Measurements from ENCODE around the gene TOP2A. TPM values are rescaled to one million over a fixed set of nuclear protein-coding genes. Genes with fewer than 3 reads are reported as not detected.

TOP2A gene
- total and polyA plus RNA-seq, 3 donors from 2014 or later, result 65.0 to 94.9 (median 75.3) TPM

GRCh38 chr17:40348136-40348504 is 69.6 kb downstream of the TOP2A start:
- H3K36me3 ChIP-seq (ENCODE audit: low read depth, missing control alignments), result no peaks in the 10 kb centered on the region
- H3K27me3 ChIP-seq, result no peaks in the 10 kb centered on the region
- no peak overlapping the region for H3K4me3 ChIP-seq
- intact Hi-C loops (cut with DNase I; ENCODE audit: low total_unique reads), result no loop called here
- WGBS, 2 donors, result 39 to 49% methylated on average over 5 of the region's 5 CpGs
- H3K27ac ChIP-seq, result peak overlapping the region in 1 of 2 donors; percentile 97
- no peak for TF ChIP-seq CTCF (IDR thresholded peaks at IDR 0.05)
- no peak for TF ChIP-seq POLR2A (IDR thresholded peaks at IDR 0.05)
- no peaks in the 10 kb centered on the region for H3K9me3 ChIP-seq
- peaks cover 83% of the 10 kb centered on the region for H3K4me1 ChIP-seq
- no peak for DNase-seq

- Histone ChIP-seq H3K36me3 (ENCODE audit: low read depth, missing control alignments) (no peaks in the 10 kb centered on the region), H3K4me1 (peaks cover 84% of the 10 kb centered on the region), H3K4me3 (no peak overlapping the region), H3K9me3 (no peaks in the 10 kb centered on the region), H3K27me3 (no peaks in the 10 kb centered on the region), H3K27ac (peak overlapping the region; percentile 83 to 97)
- DNase-seq, result no peak
- intact Hi-C loops (cut with DNase I; ENCODE audit: low total_unique reads), result no loop called here
- WGBS, 2 donors, result 25 to 38% methylated on average over 7 to 9 of the region's 9 CpGs
- TF ChIP-seq CTCF (IDR thresholded peaks at IDR 0.05) (no peak), POLR2A (IDR thresholded peaks at IDR 0.05) (no peak)
These were observed 70.2 kb downstream of the TOP2A start for GRCh38 chr17:40347319-40348135.

- H3K9me3 ChIP-seq, result no peaks in the 10 kb centered on the region
- WGBS, 2 donors, result 36 to 60% methylated on average over 1 of the region's 1 CpG
- peak overlapping the region; percentile 83 to 97 for H3K27ac ChIP-seq
- H3K4me3 ChIP-seq, result no peak overlapping the region
- H3K4me1 ChIP-seq, result peaks cover 78% of the 10 kb centered on the region
- no peak for DNase-seq
- H3K36me3 ChIP-seq (ENCODE audit: low read depth, missing control alignments), result no peaks in the 10 kb centered on the region
- intact Hi-C loops (cut with DNase I; ENCODE audit: low total_unique reads), result no loop called here
- TF ChIP-seq CTCF (IDR thresholded peaks at IDR 0.05) (no peak), POLR2A (IDR thresholded peaks at IDR 0.05) (no peak)
- no peaks in the 10 kb centered on the region for H3K27me3 ChIP-seq
These were observed 70.9 kb downstream of the TOP2A start for GRCh38 chr17:40346765-40347158.

- Histone ChIP-seq H3K36me3 (ENCODE audit: low read depth, missing control alignments) (no peaks in the 10 kb centered on the region), H3K27ac (peak overlapping the region; percentile 83 to 97), H3K27me3 (no peaks in the 10 kb centered on the region), H3K9me3 (no peaks in the 10 kb centered on the region), H3K4me1 (peaks cover 73% of the 10 kb centered on the region), H3K4me3 (peak overlapping the region in 1 of 2 donors; percentile 74)
- intact Hi-C loops (cut with DNase I; ENCODE audit: low total_unique reads), result no loop called here
- WGBS, 2 donors, result 26 to 37% methylated on average over 11 of the region's 11 CpGs
- DNase-seq, result no peak
- TF ChIP-seq POLR2A (IDR thresholded peaks at IDR 0.05) (no peak), CTCF (IDR thresholded peaks at IDR 0.05) (no peak)
These were observed 71.5 kb downstream of the TOP2A start for GRCh38 chr17:40345994-40346764.

Measured in testis (tissue), 3 donors.